Rectal smooth muscle tissue (tissue), 1 donor: ENCODE data around the gene NPY4R2.
"Not testable (repeated sequence)": the region's sequence is repeated elsewhere in the genome, so short reads cannot be mapped to it uniquely, and the experiment has no call there.

Experiments
- H3K27ac ChIP-seq: one replicate; pipeline ENCODE4 v1.7.0; 2013; ENCODE audit warnings: low read depth, low read length, inconsistent platforms
- H3K27me3 ChIP-seq: one replicate; pipeline ENCODE4 v1.7.0; 2013; ENCODE audit warnings: low read length; ENCODE audit not compliant: control insufficient read depth, insufficient read depth
- H3K36me3 ChIP-seq: one replicate; pipeline ENCODE4 v1.7.0; 2013; ENCODE audit warnings: low read length; ENCODE audit not compliant: control insufficient read depth, insufficient read depth
- H3K4me1 ChIP-seq: one replicate; pipeline ENCODE4 v1.7.0; 2013; ENCODE audit warnings: low read length; ENCODE audit not compliant: control insufficient read depth, insufficient read depth
- H3K4me3 ChIP-seq: one replicate; pipeline ENCODE4 v1.7.0; 2013; ENCODE audit warnings: low read length
- H3K9ac ChIP-seq: one replicate; pipeline ENCODE4 v1.7.0; 2013; ENCODE audit warnings: low read length

The NPY4R2 gene, protein sequence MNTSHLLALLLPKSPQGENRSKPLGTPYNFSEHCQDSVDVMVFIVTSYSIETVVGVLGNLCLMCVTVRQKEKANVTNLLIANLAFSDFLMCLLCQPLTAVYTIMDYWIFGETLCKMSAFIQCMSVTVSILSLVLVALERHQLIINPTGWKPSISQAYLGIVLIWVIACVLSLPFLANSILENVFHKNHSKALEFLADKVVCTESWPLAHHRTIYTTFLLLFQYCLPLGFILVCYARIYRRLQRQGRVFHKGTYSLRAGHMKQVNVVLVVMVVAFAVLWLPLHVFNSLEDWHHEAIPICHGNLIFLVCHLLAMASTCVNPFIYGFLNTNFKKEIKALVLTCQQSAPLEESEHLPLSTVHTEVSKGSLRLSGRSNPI

DNA sequence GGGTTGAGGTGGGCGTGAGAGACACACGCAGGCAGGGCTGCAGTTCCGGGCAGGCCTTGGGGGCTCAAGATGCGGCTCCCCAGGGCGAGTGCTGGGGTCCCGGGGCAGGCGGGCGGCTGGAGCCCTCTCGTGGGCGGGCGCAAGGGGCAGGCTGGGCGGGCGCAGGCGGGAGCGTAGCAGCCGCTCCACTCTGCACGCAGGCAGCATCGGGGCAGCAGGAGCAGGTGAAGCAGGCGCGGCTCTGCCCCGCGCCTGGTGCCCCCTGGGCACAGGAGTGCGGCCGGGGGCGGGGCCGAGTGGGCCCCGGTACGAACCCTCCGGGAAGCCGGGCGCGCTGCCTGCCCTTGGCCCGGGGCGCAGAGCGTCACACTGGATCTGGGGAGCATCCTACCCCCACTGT lies at the start of gene NPY4R2:
Gene NPY4R2 (plus strand): TSS at position 188 of the 400 bp plus-strand sequence. CDS start 3,326 bp downstream, outside the sequence.
- H3K4me3 ChIP-seq, H3K4me1 ChIP-seq, H3K9ac ChIP-seq, H3K27ac ChIP-seq, H3K36me3 ChIP-seq, H3K27me3 ChIP-seq: not testable (repeated sequence)

DNA sequence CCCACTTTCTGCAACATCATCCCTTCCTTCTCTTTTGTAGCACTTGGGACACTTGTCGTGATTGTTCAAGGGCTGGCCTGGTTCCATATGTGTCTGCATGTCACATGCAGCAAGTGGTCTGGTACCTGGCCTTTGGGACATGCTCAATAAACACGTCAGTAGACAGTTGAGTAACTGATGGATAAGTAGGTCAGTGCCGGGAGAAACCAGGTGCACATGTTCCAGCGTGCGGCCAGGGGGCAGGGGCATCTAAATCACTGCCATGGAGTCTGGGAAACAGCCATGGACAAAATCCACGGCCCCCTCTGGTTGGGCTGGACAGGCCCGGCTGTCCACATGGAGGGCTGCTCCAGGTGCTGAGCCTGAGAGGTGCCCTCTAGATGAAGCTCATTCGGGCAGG lies 47.6 kb upstream of the NPY4R2 start:
- not testable (repeated sequence) for H3K4me3 ChIP-seq, H3K4me1 ChIP-seq, H3K9ac ChIP-seq, H3K27ac ChIP-seq, H3K36me3 ChIP-seq, H3K27me3 ChIP-seq

DNA sequence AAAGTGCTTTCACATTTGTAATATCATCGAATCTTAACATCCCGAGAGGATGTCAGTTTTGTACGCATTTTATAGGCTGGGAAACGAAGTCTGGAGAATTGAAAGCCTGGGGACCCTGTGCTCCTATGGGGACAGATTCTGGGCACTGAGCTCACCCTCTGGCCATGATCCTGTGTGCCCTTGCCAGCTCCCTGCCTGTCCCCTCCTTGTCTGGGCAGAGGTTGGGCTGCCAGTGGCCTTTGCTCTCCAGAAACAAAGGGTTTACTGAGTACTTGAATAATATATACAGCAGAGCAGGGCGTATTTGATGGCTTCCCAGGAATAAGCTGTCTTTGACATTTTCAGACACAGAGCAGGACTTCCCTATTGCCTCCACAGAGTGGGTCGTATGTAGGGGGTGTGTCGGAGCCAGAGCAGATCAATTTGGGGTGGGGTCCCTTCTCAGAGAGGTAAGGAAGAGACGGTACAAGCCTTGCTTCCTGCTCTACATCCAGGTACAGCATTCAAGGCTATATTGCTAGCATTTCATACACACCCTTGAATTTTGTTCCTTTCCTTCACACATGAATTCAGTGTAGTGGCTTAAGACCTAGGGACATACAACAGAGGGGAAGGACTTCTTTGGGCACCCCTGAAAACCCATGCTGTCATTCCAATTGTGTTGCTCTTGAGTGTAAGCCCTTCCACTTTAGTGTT lies 46.8 kb upstream of the NPY4R2 start:
- not testable (repeated sequence) for H3K27ac ChIP-seq, H3K9ac ChIP-seq, H3K36me3 ChIP-seq, H3K4me1 ChIP-seq, H3K27me3 ChIP-seq, H3K4me3 ChIP-seq

DNA sequence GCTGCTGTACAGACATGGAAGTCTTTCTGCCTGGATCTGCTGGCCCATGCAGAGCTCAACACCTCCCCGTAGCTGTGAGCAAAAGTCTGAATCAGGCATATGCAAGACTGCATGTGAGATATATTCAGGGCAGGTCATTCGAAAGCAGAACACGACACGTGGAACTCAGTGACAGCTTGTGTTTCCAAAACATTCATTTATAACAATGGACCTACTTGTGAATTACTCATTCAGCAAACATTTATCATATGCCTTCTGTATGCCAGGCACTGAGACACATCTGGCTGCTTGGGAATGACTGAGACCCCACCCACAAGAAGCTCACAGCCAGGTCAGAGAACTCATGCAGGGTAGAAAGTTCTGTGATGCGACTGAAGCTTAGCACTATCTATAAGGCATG lies 46.2 kb upstream of the NPY4R2 start:
- H3K36me3 ChIP-seq, H3K4me3 ChIP-seq, H3K9ac ChIP-seq, H3K27me3 ChIP-seq, H3K27ac ChIP-seq, H3K4me1 ChIP-seq: not testable (repeated sequence)

DNA sequence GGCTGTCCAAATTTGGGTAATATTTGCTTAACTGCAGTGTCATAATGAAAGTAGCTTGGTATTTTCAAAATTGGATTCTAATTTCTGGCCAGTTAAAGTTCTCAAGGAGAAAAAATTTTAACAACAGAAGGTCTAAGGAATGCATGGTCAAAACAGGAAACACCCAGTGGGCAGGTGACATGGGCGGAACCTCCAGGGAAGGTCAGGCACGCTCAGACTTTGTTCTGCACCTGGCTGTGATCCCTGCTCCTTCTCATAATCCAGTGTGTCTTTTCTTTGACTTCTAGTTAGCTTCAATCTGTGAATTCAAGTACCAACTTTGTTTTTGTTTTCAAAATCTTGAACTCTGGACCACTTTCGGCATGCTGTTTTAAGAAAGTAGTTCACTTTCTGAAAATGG lies 34.2 kb upstream of the NPY4R2 start:
- H3K27me3 ChIP-seq, H3K4me1 ChIP-seq, H3K36me3 ChIP-seq, H3K4me3 ChIP-seq, H3K27ac ChIP-seq, H3K9ac ChIP-seq: not testable (repeated sequence)

DNA sequence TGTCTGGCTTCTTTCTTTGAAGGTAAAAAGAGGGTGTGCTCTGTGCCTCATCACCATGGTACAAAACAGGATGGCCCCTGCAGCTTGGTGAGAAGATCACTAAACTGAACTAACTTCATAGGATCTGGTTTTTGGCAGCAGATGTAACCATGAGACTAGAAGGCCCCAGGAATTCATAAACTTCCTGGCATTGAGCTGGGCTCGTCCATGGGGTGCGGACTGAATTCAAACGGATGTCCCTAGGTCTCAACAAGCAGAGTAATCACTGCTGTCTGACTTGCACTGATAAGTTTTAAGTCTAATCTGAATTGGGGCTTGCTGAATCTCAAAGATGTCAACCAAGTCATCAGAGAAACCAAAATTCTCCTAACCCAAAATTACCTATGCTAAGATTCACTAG lies 33.5 kb upstream of the NPY4R2 start:
- H3K27ac ChIP-seq, H3K27me3 ChIP-seq, H3K4me1 ChIP-seq, H3K9ac ChIP-seq, H3K36me3 ChIP-seq, H3K4me3 ChIP-seq: not testable (repeated sequence)

DNA sequence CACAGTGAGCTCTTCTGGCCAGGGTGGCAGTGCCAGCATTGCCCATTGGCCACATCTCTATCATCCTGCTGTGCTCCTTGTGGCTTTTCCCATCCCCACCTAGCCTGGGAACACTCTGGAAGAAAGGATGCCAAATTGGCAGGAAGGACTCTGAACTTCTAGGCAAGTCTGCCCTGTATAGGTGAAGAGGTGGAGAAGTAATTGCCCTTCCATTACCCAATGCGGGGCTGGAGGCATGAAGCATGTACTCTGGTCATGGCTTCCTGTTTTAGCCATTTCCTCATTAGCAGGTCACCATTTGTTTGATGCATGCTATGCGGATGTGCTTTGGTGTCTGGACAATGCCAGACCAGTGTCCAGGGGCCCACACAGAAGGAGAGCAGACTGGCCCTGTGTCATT lies 32.1 kb upstream of the NPY4R2 start:
- not testable (repeated sequence) for H3K36me3 ChIP-seq, H3K4me1 ChIP-seq, H3K27ac ChIP-seq, H3K4me3 ChIP-seq, H3K27me3 ChIP-seq, H3K9ac ChIP-seq

DNA sequence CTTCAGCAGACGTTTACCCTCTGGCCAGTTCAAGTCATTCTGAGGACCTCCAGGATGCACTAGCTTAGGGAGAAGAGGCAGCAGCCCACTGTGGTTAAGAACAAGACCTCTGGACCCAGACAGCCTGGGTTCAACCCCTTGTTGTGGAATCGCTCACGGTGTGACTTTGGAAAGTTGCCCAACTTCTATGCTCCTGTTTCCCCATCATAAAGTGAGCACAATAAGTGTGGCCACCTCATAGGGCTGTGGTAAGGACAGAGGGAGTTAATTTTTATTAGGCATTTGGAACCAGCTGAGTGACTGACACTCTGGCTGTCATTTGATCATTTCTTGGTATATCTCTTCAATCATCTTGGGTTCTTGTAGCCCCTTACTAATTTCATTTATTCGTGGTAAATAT lies 31.6 kb upstream of the NPY4R2 start:
- not testable (repeated sequence) for H3K4me1 ChIP-seq, H3K9ac ChIP-seq, H3K27ac ChIP-seq, H3K36me3 ChIP-seq, H3K4me3 ChIP-seq, H3K27me3 ChIP-seq

DNA sequence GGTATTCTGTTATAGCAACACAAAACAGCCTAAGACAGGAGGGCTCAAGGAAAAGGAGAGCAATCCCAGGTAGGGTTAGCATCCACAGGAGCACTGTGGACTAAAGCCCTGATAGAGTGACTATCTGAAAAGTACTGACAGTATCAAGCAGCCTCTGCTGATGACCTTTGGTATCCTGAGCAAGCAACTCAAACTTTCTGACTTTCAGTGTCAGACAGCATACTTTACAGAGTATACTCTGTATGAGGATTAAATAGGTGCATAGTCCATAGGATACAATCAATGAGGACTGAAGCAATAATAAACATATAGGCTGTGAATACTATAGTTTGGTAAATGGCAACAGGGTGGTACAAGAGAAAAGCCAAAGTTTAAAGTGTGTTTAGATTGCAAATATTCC lies 27.7 kb upstream of the NPY4R2 start:
- not testable (repeated sequence) for H3K4me1 ChIP-seq, H3K4me3 ChIP-seq, H3K27me3 ChIP-seq, H3K36me3 ChIP-seq, H3K27ac ChIP-seq, H3K9ac ChIP-seq

DNA sequence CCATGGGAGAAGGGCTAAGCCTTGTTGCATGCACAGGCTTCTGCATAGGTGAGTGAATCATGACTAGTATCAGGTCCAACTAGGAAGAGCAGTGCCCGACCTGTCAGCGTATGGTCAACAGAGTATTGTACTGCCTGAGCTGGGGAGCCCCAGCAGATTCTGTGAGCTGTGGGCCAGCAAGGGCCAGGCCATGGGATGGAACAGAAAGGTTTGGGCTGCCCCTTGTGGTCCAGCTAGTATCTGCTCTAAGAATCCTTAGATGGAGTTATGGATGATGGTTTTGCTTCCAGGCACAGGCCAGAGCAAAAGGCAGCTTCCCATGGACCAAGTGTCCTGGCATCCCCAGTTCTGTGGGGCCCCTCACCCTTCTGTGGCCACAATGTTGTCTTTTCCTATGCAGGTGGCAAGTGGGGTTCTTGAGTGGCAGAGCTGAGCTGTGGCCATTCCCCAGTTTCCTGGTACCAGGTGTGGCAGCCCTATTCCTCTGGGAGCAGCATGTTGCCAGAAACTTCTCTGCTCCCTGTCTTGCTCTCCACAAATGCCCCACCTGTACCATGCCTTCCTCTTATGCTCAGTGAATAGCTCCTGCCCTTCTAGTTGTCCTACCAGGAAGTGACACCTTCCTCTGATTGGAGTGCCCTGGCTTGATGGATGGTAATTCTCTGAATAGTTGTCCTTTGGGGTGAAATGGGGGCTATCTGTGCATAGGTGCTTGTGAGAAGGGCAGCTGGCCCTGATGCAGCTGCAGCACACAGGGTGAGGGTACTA lies 25.8 kb upstream of the NPY4R2 start:
- H3K36me3 ChIP-seq, H3K27me3 ChIP-seq, H3K27ac ChIP-seq: not testable (repeated sequence)

DNA sequence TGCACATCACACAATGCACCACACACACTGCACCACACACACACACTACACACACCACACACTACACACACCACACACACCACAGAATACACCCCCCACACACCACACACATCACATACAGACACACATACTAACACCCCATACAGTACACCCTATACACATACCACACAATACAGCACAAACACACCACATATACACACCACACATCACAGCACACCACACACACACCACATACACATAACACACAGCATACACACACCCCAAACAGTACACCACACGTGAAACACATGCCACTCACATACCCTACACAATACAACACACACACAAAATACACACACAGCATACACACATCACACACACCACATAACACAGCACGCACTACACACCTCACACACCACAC lies 23.9 kb upstream of the NPY4R2 start:
- not testable (repeated sequence) for H3K4me3 ChIP-seq, H3K27ac ChIP-seq, H3K36me3 ChIP-seq, H3K9ac ChIP-seq, H3K27me3 ChIP-seq, H3K4me1 ChIP-seq

More for the DNA sequence above, 25.8 kb upstream of the NPY4R2 start:
- not testable (repeated sequence) for H3K4me1 ChIP-seq, H3K9ac ChIP-seq, H3K4me3 ChIP-seq

DNA sequence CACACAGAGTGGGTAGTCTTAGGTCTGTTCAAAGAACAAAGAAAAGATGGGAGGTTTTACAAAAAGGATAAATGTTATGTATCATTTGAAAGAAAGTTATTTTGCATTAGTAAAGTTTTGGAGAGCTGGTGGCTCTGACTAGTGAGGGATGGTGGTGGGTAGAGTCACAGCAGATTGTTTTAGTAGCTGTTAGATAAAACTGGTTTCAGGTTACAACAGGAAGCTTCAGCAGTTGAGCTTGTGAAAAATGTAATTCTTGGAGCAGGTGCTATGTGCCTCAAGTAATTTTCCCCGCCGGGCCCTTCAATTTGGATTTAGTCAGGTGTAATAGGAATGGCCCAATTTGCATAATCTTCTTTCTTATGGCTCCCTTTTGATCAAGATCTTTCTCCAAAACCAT lies 20.6 kb upstream of the NPY4R2 start:
- not testable (repeated sequence) for H3K4me1 ChIP-seq, H3K9ac ChIP-seq, H3K4me3 ChIP-seq, H3K36me3 ChIP-seq, H3K27ac ChIP-seq, H3K27me3 ChIP-seq
